Cardiac muscle cell (in vitro differentiated cells and primary cell): ENCODE data around the gene PPID. TPM values are rescaled to one million over a fixed set of nuclear protein-coding genes. Genes with fewer than 3 reads are reported as not detected.
"Not testable (repeated sequence)": the region's sequence is repeated elsewhere in the genome, so short reads cannot be mapped to it uniquely, and the experiment has no call there.

Experiments used
- DNase-seq, 2 donors: peaks; one replicate each; pipeline versions ENCODE4 v3.0.0 to v3.0.0-alpha.2; 2010 to 2017; ENCODE audit warnings: low read depth in 1 of 2, low spot score in 1 of 2
- H3K27ac ChIP-seq: fragments of 200-600 bp; sonication (generic); 2 replicates; pipeline ENCODE4 v1.5.1; 2016
- H3K27me3 ChIP-seq: fragments of 200-600 bp; sonication (generic); 2 replicates; pipeline ENCODE4 v1.6.0; 2016; ENCODE audit warnings: control low read depth
- H3K36me3 ChIP-seq: fragments of 200-600 bp; sonication (generic); 2 replicates; pipeline ENCODE4 v1.5.1; 2016; ENCODE audit warnings: control low read depth
- H3K4me1 ChIP-seq: fragments of 200-600 bp; sonication (generic); 2 replicates; pipeline ENCODE4 v1.8.1; 2017; ENCODE audit warnings: low read depth, mild to moderate bottlenecking, mixed run types
- H3K4me3 ChIP-seq: fragments of 200-600 bp; sonication (generic); 2 replicates; pipeline ENCODE4 v1.5.1; 2016; ENCODE audit warnings: mild to moderate bottlenecking
- H3K9me3 ChIP-seq: fragments of 200-600 bp; sonication (generic); 2 replicates; pipeline ENCODE4 v1.5.1; 2017; ENCODE audit warnings: low read depth, mild to moderate bottlenecking, control low read depth
- CTCF ChIP-seq: IDR thresholded peaks from 2 replicates; pipeline ENCODE4 v1.5.1; 2012; ENCODE audit warnings: low read depth, mild to moderate bottlenecking, low read length
- polyA plus RNA-seq: library from polyadenylated mRNA; unstranded; fragments of >200 nt; fragmentation: Nextera tagmentation; extraction: Ambion mirVana; gene quantifications from 2 replicates; pipeline ENCODE4 v1.2.1, GENCODE V29; 2016
- total RNA-seq: library from RNA; depleted of rRNA; stranded (reverse); fragments of >200 nt; gene quantifications from 2 replicates; pipeline ENCODE4 v1.2.3, GENCODE V29; 2016

The PPID gene
- total and polyA plus RNA-seq, 2 experiments from 2014 or later: 30.7 to 73.9 TPM

GRCh38 chr4:158714937-158715336 is 8.3 kb downstream of the PPID start:
- Histone ChIP-seq H3K4me3 (no peak overlapping the region), H3K27ac (no peak overlapping the region), H3K36me3 (peaks cover 78% of the 10 kb centered on the region), H3K9me3 (no peaks in the 10 kb centered on the region), H3K27me3 (no peaks in the 10 kb centered on the region), H3K4me1 (no peaks in the 10 kb centered on the region)
- no peak for TF ChIP-seq CTCF
- no peak for DNase-seq

GRCh38 chr4:158712622-158713021 is 10.6 kb downstream of the PPID start:
- not testable (repeated sequence) for H3K4me3 ChIP-seq, H3K27me3 ChIP-seq, DNase-seq, H3K4me1 ChIP-seq, H3K27ac ChIP-seq, H3K9me3 ChIP-seq
- H3K36me3 ChIP-seq: peaks cover 70% of the 10 kb centered on the region

GRCh38 chr4:158710814-158711213 is 12.4 kb downstream of the PPID start:
- no peaks in the 10 kb centered on the region for H3K27me3 ChIP-seq
- peaks cover 64% of the 10 kb centered on the region for H3K36me3 ChIP-seq
- H3K4me3 ChIP-seq: no peak overlapping the region
- peak in 1 of 2 donors; percentile 29 for DNase-seq
- peak; percentile 22 for TF ChIP-seq CTCF
- no peaks in the 10 kb centered on the region for H3K9me3 ChIP-seq
- H3K4me1 ChIP-seq: no peaks in the 10 kb centered on the region
- no peak overlapping the region for H3K27ac ChIP-seq

GRCh38 chr4:158704274-158704673 is 18.9 kb downstream of the PPID start:
- H3K9me3 ChIP-seq: no peaks in the 10 kb centered on the region
- H3K4me3 ChIP-seq: no peak overlapping the region
- H3K36me3 ChIP-seq: peaks cover 5% of the 10 kb centered on the region
- H3K27ac ChIP-seq: no peak overlapping the region
- TF ChIP-seq CTCF: no peak
- no peak for DNase-seq
- H3K4me1 ChIP-seq: no peaks in the 10 kb centered on the region
- no peaks in the 10 kb centered on the region for H3K27me3 ChIP-seq

- Histone ChIP-seq H3K4me3 (no peak overlapping the region), H3K27me3 (no peaks in the 10 kb centered on the region), H3K27ac (no peak overlapping the region), H3K4me1 (peaks cover 3% of the 10 kb centered on the region), H3K36me3 (no peaks in the 10 kb centered on the region), H3K9me3 (no peaks in the 10 kb centered on the region)
- DNase-seq: no peak
- no peak for TF ChIP-seq CTCF
Observed at GRCh38 chr4:158688813-158689212, 34.4 kb downstream of the PPID start.

- Histone ChIP-seq H3K9me3 (no peaks in the 10 kb centered on the region), H3K36me3 (no peaks in the 10 kb centered on the region), H3K4me1 (no peaks in the 10 kb centered on the region), H3K4me3 (no peak overlapping the region), H3K27ac (no peak overlapping the region), H3K27me3 (no peaks in the 10 kb centered on the region)
- DNase-seq: no peak
- TF ChIP-seq CTCF: no peak
Observed at GRCh38 chr4:158682066-158682465, 41.1 kb downstream of the PPID start.
